B cell (primary cell): Measurements from ENCODE around the gene MXRA8. TPM values are rescaled to one million over a fixed set of nuclear protein-coding genes. Genes with fewer than 3 reads are reported as not detected.
A peak's percentile ranks its signal among the peaks of the same experiment; 100 is the strongest.

Experiments used
- ATAC-seq: fragments of 200-7000 bp; cut with Tn5 transposase; one replicate; pipeline ENCODE4 v1.10.0; 2021; ENCODE audit warnings: low read depth, mild to moderate bottlenecking, moderate number of reproducible peaks, moderate library complexity
- CTCF ChIA-PET: fragments of 350-600 bp; sonication (Branson Sonifier 250); formaldehyde crosslinking; loops from one replicate; lab custom pipeline; 2021; ENCODE audit warnings: antibody characterized with exemption, inconsistent platforms; lab: Charles Lee
- POLR2A ChIA-PET: fragments of 350-600 bp; sonication (Branson Sonifier 250); formaldehyde crosslinking; loops from one replicate; lab custom pipeline; 2021; ENCODE audit warnings: antibody characterized with exemption; lab: Charles Lee
- DNase-seq: peaks from one replicate; pipeline ENCODE4 v3.0.0; 2013
- H2AFZ ChIP-seq: 2 replicates; pipeline ENCODE4 v1.6.1; 2012; ENCODE audit warnings: mild to moderate bottlenecking, low read depth, low read length; ENCODE audit not compliant: insufficient read depth, poor library complexity, severe bottlenecking
- H3K27ac ChIP-seq, 2 donors: 1 replicate in 1 of 2; 2 replicates in 1 of 2; pipeline ENCODE4 v1.5.1; 2012 to 2013; ENCODE audit warnings: low read length in 2 of 2, mild to moderate bottlenecking in 2 of 2, moderate library complexity in 1 of 2
- H3K27me3 ChIP-seq, 4 experiments: fragments of 200-600 bp in 1 of 4; sonication (generic) in 1 of 4; replicated peaks in 1 of 4; 1 replicate in 2 of 4; 2 replicates in 2 of 4; pipeline versions ENCODE4 v1.6.1 to v1.7.0; 2013 to 2016; ENCODE audit warnings: low read length in 3 of 4, mild to moderate bottlenecking in 2 of 4, mixed read lengths in 1 of 4, moderate library complexity in 1 of 4; ENCODE audit not compliant: insufficient read depth in 4 of 4, control insufficient read depth in 3 of 4; ENCODE audit errors: control extremely low read depth in 1 of 4
- H3K36me3 ChIP-seq, 2 experiments: replicated peaks in 1 of 2; 1 replicate in 1 of 2; 2 replicates in 1 of 2; pipeline versions ENCODE4 v1.6.1 to v1.7.1; 2013; ENCODE audit warnings: low read length in 1 of 2; ENCODE audit not compliant: insufficient read depth in 2 of 2, control insufficient read depth in 1 of 2; ENCODE audit errors: control extremely low read depth in 1 of 2, extremely low read depth in 1 of 2
- H3K4me1 ChIP-seq, 2 donors: fragments of 200-600 bp in 1 of 2; sonication (generic) in 1 of 2; 1 replicate in 1 of 2; 2 replicates in 1 of 2; pipeline versions ENCODE4 v1.5.1 to v1.6.1; 2013 to 2017; ENCODE audit warnings: low read length in 2 of 2; ENCODE audit not compliant: control insufficient read depth in 2 of 2, insufficient read depth in 2 of 2
- H3K4me2 ChIP-seq: replicated peaks from 2 replicates; pipeline ENCODE3; 2012; ENCODE audit warnings: mild to moderate bottlenecking, low read depth, low read length; ENCODE audit not compliant: poor library complexity, severe bottlenecking
- H3K4me3 ChIP-seq, 5 experiments: fragments of 200-600 bp in 1 of 5; sonication (generic) in 1 of 5; 1 replicate in 3 of 5; 2 replicates in 2 of 5; pipeline versions ENCODE4 v1.5.1 to v1.7.0; 2011 to 2016; ENCODE audit warnings: low read length in 4 of 5, mild to moderate bottlenecking in 4 of 5, low read depth in 2 of 5, control low read depth in 1 of 5, moderate library complexity in 1 of 5; ENCODE audit not compliant: insufficient read depth in 1 of 5; ENCODE audit errors: control extremely low read depth in 1 of 5, extremely low read depth in 1 of 5
- H3K79me2 ChIP-seq: fragments of 200-600 bp; sonication (generic); one replicate; pipeline ENCODE4 v1.6.0; 2016; ENCODE audit warnings: low read length; ENCODE audit not compliant: control insufficient read depth, insufficient read depth
- H3K9ac ChIP-seq: fragments of 200-600 bp; sonication (generic); 2 replicates; pipeline ENCODE4 v1.6.1; 2017; ENCODE audit warnings: mild to moderate bottlenecking, low read length, moderate library complexity
- H3K9me3 ChIP-seq, 3 donors: one replicate each; pipeline versions ENCODE4 v1.6.1 to v1.7.1; 2013; ENCODE audit warnings: low read length in 2 of 3; ENCODE audit not compliant: control insufficient read depth in 2 of 3, insufficient read depth in 1 of 3; ENCODE audit errors: control extremely low read depth in 1 of 3
- H4K20me1 ChIP-seq: 2 replicates; pipeline ENCODE4 v1.6.0; 2012; ENCODE audit warnings: mild to moderate bottlenecking, low read length; ENCODE audit not compliant: insufficient read depth, control insufficient read depth, poor library complexity, severe bottlenecking
- H3K27ac Mint-ChIP-seq: one replicate; pipeline ENCODE4 v1.8.0; 2021; ENCODE audit warnings: mixed read lengths
- H3K27me3 Mint-ChIP-seq: one replicate; pipeline ENCODE4 v1.8.0; 2021; ENCODE audit warnings: mixed read lengths
- H3K4me1 Mint-ChIP-seq: one replicate; pipeline ENCODE4 v1.8.0; 2021; ENCODE audit warnings: mixed read lengths
- H3K4me3 Mint-ChIP-seq: one replicate; pipeline ENCODE4 v1.8.0; 2021; ENCODE audit warnings: mixed read lengths
- H3K9me3 Mint-ChIP-seq: one replicate; pipeline ENCODE4 v1.8.0; 2022; ENCODE audit warnings: mixed read lengths; ENCODE audit not compliant: insufficient read depth
- EZH2 ChIP-seq: IDR thresholded peaks from 2 replicates; pipeline ENCODE4 v1.6.1; 2012; ENCODE audit warnings: borderline replicate concordance, low read depth, mild to moderate bottlenecking, moderate library complexity, low read length; ENCODE audit not compliant: insufficient read depth, poor library complexity, severe bottlenecking
- WGBS: methylation state at CpG from one replicate; pipeline ENCODE4 v1.1.5; 2013; ENCODE audit warnings: missing lambda C conversion rate; ENCODE audit not compliant: insufficient coverage; 5-methylcytosine and 5-hydroxymethylcytosine counted together
- intact Hi-C: fragments of 100-400 bp; cut with micrococcal nuclease; formaldehyde crosslinking; loops from one replicate; pipeline ENCODE4 v1.10.0; 2022
- polyA plus RNA-seq: library from polyadenylated mRNA; depleted of rRNA; stranded (reverse); fragments of >200 nt; gene quantifications from 2 replicates; pipeline ENCODE4 v1.2.3, GENCODE V29; 2012
- total RNA-seq, 2 donors: library from RNA; stranded (reverse); fragments of 120-200 nt in 1 of 2; gene quantifications; 1 replicate in 1 of 2; 2 replicates in 1 of 2; pipeline versions ENCODE4 v1.2.3 to v1.2.4, GENCODE V29; 2013 to 2022
- TF ChIP-seq, protein P1 (sequence below): fragments of 200-600 bp; IDR thresholded peaks from one replicate; pipeline ENCODE4 v1.8.0; 2022; ENCODE audit warnings: antibody characterized with exemption, mild to moderate bottlenecking

MXRA8 gene
- total and polyA plus RNA-seq, 2 donors (not counting 1 experiment from before 2014, with no cell fraction given): 0.10 TPM; not detected in 1

DNA sequence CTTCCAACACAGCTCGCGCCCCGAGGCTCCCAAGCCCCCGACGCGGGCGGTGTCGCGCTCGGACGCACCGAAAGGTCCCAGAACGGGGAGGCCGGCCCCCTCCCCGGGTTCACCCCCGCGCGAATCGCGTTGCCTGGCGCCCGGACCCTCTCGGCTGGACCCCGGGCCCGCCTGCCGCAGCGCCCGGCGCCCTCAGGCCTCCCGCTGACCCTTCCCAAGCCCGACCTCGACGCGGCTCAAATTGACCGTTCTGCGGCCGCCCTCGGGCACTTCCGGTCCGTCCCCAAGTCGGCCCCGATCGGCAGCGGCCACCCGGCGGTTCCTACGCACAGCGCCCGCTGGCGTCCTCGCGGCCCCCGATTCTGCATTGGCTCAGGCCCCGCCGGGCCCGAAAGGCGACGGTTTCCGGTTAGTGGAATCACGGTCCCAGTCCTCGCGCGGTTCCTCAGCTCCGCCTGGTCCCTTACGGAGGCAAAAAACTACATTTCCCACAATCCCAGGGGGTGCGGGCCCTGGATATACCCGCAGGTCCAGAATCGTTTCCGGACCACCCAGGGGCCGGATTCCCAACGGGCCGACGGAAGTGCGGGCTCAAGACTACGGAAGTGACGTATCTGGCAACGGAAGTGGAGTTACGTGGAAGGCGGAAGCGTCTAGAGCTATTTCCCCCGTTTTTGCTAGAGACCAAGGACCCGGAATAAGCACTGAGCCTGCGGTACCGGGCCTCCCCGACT lies 16.7 kb upstream of the MXRA8 start, which contains the start of gene AURKAIP1:
TSS of gene AURKAIP1 (minus strand) at position 279 of the 734 bp plus-strand sequence. CDS start 451 bp downstream, outside the sequence.
- peaks cover 11% of the 10 kb centered on the region for H3K4me1 Mint-ChIP-seq
- peak; percentile 100 for DNase-seq
- no peaks in the 10 kb centered on the region for H3K27me3 Mint-ChIP-seq
- peaks cover 15% of the 10 kb centered on the region for H3K79me2 ChIP-seq
- H3K27ac ChIP-seq: peak within 1 kb of the TSS; percentile 75 to 95
- peak within 1 kb of the TSS; percentile 61 to 93 (median 78) for H3K4me3 ChIP-seq
- intact Hi-C loops: loop anchor here (1.0 kb wide), 6 partner anchors 24 to 259 kb away; partner anchors contain the start of genes C1orf159, CCNL2, DVL1 and MIB2
- no peaks in the 10 kb centered on the region for H3K27me3 ChIP-seq
- H3K4me2 ChIP-seq: peak within 1 kb of the TSS; percentile 84
- no peak for TF ChIP-seq EZH2
- TF ChIP-seq, protein P1, sequence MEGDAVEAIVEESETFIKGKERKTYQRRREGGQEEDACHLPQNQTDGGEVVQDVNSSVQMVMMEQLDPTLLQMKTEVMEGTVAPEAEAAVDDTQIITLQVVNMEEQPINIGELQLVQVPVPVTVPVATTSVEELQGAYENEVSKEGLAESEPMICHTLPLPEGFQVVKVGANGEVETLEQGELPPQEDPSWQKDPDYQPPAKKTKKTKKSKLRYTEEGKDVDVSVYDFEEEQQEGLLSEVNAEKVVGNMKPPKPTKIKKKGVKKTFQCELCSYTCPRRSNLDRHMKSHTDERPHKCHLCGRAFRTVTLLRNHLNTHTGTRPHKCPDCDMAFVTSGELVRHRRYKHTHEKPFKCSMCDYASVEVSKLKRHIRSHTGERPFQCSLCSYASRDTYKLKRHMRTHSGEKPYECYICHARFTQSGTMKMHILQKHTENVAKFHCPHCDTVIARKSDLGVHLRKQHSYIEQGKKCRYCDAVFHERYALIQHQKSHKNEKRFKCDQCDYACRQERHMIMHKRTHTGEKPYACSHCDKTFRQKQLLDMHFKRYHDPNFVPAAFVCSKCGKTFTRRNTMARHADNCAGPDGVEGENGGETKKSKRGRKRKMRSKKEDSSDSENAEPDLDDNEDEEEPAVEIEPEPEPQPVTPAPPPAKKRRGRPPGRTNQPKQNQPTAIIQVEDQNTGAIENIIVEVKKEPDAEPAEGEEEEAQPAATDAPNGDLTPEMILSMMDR: peak; percentile 39
- ChIA-PET CTCF (interaction anchor here (1.0 to 2.0 kb wide), 8 partner anchors 24 to 356 kb away, joined by 3 to 7 read pairs (median 4); partner anchors contain the start of genes CCNL2 and UBE2J2), POLR2A (interaction anchor here (0.6 to 1.9 kb wide), 9 partner anchors 24 to 343 kb away, joined by 3 to 23 read pairs (median 5); partner anchors contain the start of genes CCNL2, MRPL20 and UBE2J2)
- peak within 1 kb of the TSS; percentile 81 for H2AFZ ChIP-seq
- H3K4me1 ChIP-seq: peaks cover 19 to 37% of the 10 kb centered on the region in 2 donors
- WGBS: under 1% methylated on average over 82 of the region's 85 CpGs
- H3K9me3 Mint-ChIP-seq: no peaks in the 10 kb centered on the region
- ATAC-seq: peak; percentile 89
- H3K27ac Mint-ChIP-seq: peak within 1 kb of the TSS; percentile 89
- peaks cover 0 to 10% of the 10 kb centered on the region in 2 experiments for H3K36me3 ChIP-seq
- peak within 1 kb of the TSS; percentile 84 for H3K4me3 Mint-ChIP-seq
- H3K9ac ChIP-seq: peak within 1 kb of the TSS; percentile 81
- peaks cover 0 to 3% (median 0%) of the 10 kb centered on the region in 3 donors for H3K9me3 ChIP-seq
- H4K20me1 ChIP-seq: peaks cover 21% of the 10 kb centered on the region
